BJ (cell line): ENCODE results near the gene PHACTR4. TPM values are rescaled to one million over a fixed set of nuclear protein-coding genes. Genes with fewer than 3 reads are reported as not detected.
"Not testable (repeated sequence)": the region's sequence is repeated elsewhere in the genome, so short reads cannot be mapped to it uniquely, and the experiment has no call there.

ENCODE experiments used
- CTCF ChIA-PET: fragments of 350-600 bp; formaldehyde crosslinking; extraction: SDS; loops from one replicate; lab custom pipeline; 2021; ENCODE audit warnings: antibody characterized with exemption, inconsistent platforms; lab: Yijun Ruan, JAX
- POLR2A ChIA-PET: fragments of 300-600 bp; sonication (Branson Sonifier 250); formaldehyde crosslinking; extraction: SDS; loops from one replicate; lab custom pipeline; 2021; ENCODE audit warnings: antibody characterized with exemption; lab: Charles Lee
- DNase-seq: peaks from one replicate; pipeline ENCODE4 v3.0.0-alpha.2; 2011; ENCODE audit warnings: low read depth
- H3K27me3 ChIP-seq: 2 replicates; pipeline ENCODE4 v1.6.0; 2011; ENCODE audit warnings: low read length; ENCODE audit not compliant: control insufficient read depth, insufficient read depth
- H3K36me3 ChIP-seq: 2 replicates; pipeline ENCODE4 v1.5.1; 2011; ENCODE audit warnings: low read length; ENCODE audit not compliant: control insufficient read depth, insufficient read depth
- H3K4me3 ChIP-seq: 2 replicates; pipeline ENCODE4 v1.5.1; 2011; ENCODE audit warnings: low read depth, mild to moderate bottlenecking, control low read depth, low read length
- CTCF ChIP-seq: IDR thresholded peaks from 2 replicates; pipeline ENCODE4 v1.5.1; 2011; ENCODE audit warnings: low read depth, mild to moderate bottlenecking, control low read depth, inconsistent platforms, low read length, moderate library complexity; ENCODE audit not compliant: insufficient read depth
- polyA minus RNA-seq: library from RNA; depleted of rRNA, polyadenylated mRNA; stranded (reverse); fragments of >200 nt; gene quantifications from 2 replicates; pipeline ENCODE4 v1.2.3, GENCODE V29; 2011; rRNA and poly(A)+ RNA removed
- polyA plus RNA-seq: library from polyadenylated mRNA; depleted of rRNA; stranded (reverse); fragments of >200 nt; gene quantifications from 2 replicates; pipeline ENCODE4 v1.2.3, GENCODE V29; 2011; rRNA removed

PHACTR4 gene
- 5.2 and 9.1 TPM in 2 replicates for polyA plus RNA-seq
- 8.2 and 11.0 TPM in 2 replicates for polyA minus RNA-seq

DNA sequence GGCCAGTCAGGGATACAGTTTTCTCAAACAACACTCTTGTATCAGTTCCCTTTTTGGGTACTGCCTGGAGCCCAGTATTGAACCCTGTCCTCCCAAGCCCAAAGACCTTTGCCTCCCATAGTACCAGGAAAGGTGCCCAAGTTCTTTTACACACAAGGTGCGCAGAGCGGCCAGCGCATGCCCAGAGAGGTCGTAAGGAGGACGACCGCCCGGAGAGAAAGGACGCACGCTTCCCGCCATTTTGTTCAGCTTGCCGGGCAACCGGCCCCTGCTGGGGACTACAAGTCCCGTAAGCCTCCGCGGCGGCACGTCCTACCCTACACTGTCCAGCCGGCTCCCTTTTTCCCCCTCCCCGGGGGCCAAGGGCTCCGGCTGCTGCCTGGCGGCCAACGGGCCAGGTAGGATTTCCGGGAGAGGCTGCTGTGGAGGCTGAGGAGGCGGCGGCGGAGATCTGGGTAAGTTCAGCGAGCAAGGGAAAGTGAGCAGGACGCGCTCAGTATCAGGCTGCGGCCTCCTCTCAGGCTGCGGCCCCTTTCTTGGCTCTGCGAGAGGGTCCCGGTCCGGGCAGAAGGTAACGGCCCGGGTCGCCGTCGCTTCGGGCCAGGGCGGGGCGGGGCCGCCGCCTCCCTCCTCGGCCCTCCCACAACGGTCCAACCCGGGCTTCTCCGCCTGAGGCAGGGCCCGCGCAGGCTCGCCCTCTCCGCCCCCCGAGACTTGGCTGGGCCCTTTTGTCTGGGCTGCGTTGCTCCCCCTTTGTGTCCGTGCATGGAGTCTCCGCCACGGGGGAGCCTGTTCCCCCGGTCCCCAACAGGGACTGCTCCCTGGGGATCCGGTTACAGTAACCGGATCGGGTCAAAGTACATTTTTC is at the start of gene PHACTR4:
Gene PHACTR4 (plus strand): TSS at position 370 of the 868 bp plus-strand sequence. CDS start 37,708 bp downstream, outside the sequence.
- Histone ChIP-seq H3K27me3 (no peaks in the 10 kb centered on the region), H3K36me3 (no peaks in the 10 kb centered on the region), H3K4me3 (peak within 1 kb of the TSS; percentile 63)
- CTCF ChIA-PET: interaction anchor here (1.8 to 2.2 kb wide), 2 partner anchors 9 to 121 kb away, joined by 9 to 15 read pairs; no protein-coding TSS in a partner anchor
- POLR2A ChIA-PET: interaction anchor here (0.6 to 0.7 kb wide), 2 partner anchors 60 to 645 kb away, joined by 3 to 11 read pairs; no protein-coding TSS in a partner anchor
- no peak for TF ChIP-seq CTCF
- peak; percentile 48 for DNase-seq

- no peaks in the 10 kb centered on the region; the same call in 1 of the 2 replicates for H3K27me3 ChIP-seq
- no peak overlapping the region for H3K4me3 ChIP-seq
- H3K36me3 ChIP-seq: no peaks in the 10 kb centered on the region
- TF ChIP-seq CTCF: no peak
- CTCF ChIA-PET: no interaction called here
- POLR2A ChIA-PET: no interaction called here
- DNase-seq: no peak
Observed at GRCh38 chr1:28322194-28322593, 47.3 kb upstream of the PHACTR4 start.

DNA sequence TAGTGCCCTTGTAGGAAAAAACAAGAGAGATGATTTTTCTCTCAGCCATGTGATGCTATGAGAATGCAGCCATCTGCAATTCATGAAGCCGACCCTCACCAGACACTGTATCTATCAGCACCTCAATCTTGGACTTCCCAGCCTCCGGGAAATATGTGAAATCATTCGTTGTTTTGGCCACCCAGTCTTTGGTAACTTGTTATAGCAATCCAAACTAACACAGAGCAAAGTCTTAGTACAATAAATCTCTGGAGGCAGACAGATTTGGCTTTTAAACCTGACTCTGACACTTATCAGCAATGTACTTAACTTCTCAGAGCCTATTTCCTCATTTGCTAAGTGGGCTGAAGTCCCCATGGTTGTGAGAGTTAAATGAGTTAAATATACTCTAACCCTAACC is 45.8 kb upstream of the PHACTR4 start:
- POLR2A ChIA-PET: no interaction called here
- Histone ChIP-seq H3K36me3 (no peaks in the 10 kb centered on the region), H3K27me3 (no peaks in the 10 kb centered on the region; the same call in 1 of the 2 replicates), H3K4me3 (no peak overlapping the region)
- TF ChIP-seq CTCF: no peak
- DNase-seq: no peak
- CTCF ChIA-PET: no interaction called here

GRCh38 chr1:28326515-28326914 is 43.0 kb upstream of the PHACTR4 start:
- Histone ChIP-seq H3K36me3 (0 out of 2 replicates have a peak, but pooled peaks cover 1% of the 10 kb centered on the region), H3K4me3 (no peak overlapping the region), H3K27me3 (no peaks in the 10 kb centered on the region)
- CTCF ChIA-PET: interaction anchor here (1.6 to 2.5 kb wide), 2 partner anchors 12 to 25 kb away, joined by 4 to 7 read pairs; no protein-coding TSS in a partner anchor
- DNase-seq: no peak
- POLR2A ChIA-PET: no interaction called here
- TF ChIP-seq CTCF: no peak

- H3K36me3 ChIP-seq: peaks cover 3% of the 10 kb centered on the region
- ChIA-PET CTCF (interaction anchor here (1.1 to 2.5 kb wide), 3 partner anchors 13 to 43 kb away, joined by 3 to 7 read pairs (median 4); no protein-coding TSS in a partner anchor), POLR2A (no interaction called here)
- no peak for TF ChIP-seq CTCF
- DNase-seq: no peak
- H3K4me3 ChIP-seq: no peak overlapping the region
- H3K27me3 ChIP-seq: no peaks in the 10 kb centered on the region
Observed at GRCh38 chr1:28326984-28327383, 42.6 kb upstream of the PHACTR4 start.

DNA sequence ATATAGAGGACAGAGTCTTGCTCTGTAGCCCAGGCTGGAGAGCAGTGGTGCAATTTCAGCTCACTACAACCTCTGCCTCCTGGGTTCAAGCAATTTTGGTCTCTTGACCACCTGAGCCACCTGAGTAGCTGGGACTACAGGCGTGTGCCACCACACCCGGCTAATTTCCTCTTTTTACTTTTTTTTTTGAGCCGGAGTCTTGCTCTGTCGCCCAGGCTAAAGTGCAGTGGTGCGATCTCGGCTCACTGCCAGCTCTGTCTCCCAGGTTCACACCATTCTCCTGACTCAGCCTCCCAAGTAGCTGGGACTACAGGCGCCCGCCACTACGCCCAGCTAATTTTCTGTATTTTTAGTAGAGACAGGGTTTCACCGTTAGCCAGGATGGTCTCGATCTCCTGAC is 42.1 kb upstream of the PHACTR4 start:
- not testable (repeated sequence) for H3K4me3 ChIP-seq, DNase-seq, H3K27me3 ChIP-seq, H3K36me3 ChIP-seq
- ChIA-PET CTCF (interaction anchor here (1.1 to 2.5 kb wide), 3 partner anchors 13 to 44 kb away, joined by 3 to 7 read pairs (median 4); no protein-coding TSS in a partner anchor), POLR2A (interaction anchor here (0.6 kb wide), 1 partner anchor 76 kb away, joined by 3 read pairs; no protein-coding TSS in a partner anchor)
